Activated T-helper 2 cell treated with anti-CD3 and anti-CD28 coated beads, Interferon-gamma antibody, Interleukin-2, Interleukin-4, amounts not matched to agents 10 μg/mL and 5 μg/mL and 100 μg/mL, durations not matched to agents 14 hours and 24 hours and 36 hours (primary cell): Measurements from ENCODE around the gene PSMA5. TPM values are rescaled to one million over a fixed set of nuclear protein-coding genes. Genes with fewer than 3 reads are reported as not detected.
"Not testable (repeated sequence)": the region's sequence is repeated elsewhere in the genome, so short reads cannot be mapped to it uniquely, and the experiment has no call there.

Experiments
- DNase-seq: peaks from one replicate; pipeline ENCODE4 v3.0.0; 2021; ENCODE audit warnings: low spot score
- H3K27ac Mint-ChIP-seq: one replicate; pipeline ENCODE4 v1.8.0; 2021; ENCODE audit warnings: mixed read lengths
- H3K27me3 Mint-ChIP-seq: one replicate; pipeline ENCODE4 v1.8.0; 2021; ENCODE audit warnings: low read depth, mixed read lengths
- H3K36me3 Mint-ChIP-seq: one replicate; pipeline ENCODE4 v1.8.0; 2021; ENCODE audit warnings: low read depth, mixed read lengths
- H3K4me1 Mint-ChIP-seq: one replicate; pipeline ENCODE4 v1.8.0; 2021; ENCODE audit warnings: low read depth, mixed read lengths
- H3K4me3 Mint-ChIP-seq: one replicate; pipeline ENCODE4 v1.8.0; 2021; ENCODE audit warnings: low read depth, mild to moderate bottlenecking, moderate library complexity, mixed read lengths
- H3K9me3 Mint-ChIP-seq: one replicate; pipeline ENCODE4 v1.8.0; 2021; ENCODE audit warnings: mixed read lengths
- intact Hi-C: fragments of 100-400 bp; cut with micrococcal nuclease; formaldehyde crosslinking; loops from one replicate; pipeline ENCODE4 v1.15.1; 2023
- total RNA-seq: library from RNA; stranded (reverse); gene quantifications from 2 replicates; pipeline ENCODE4 v1.2.3, GENCODE V29; 2022

The PSMA5 gene
- total RNA-seq, 1 donor from 2014 or later = 281 TPM

GRCh38 chr1:109385417-109385816 lies 40.8 kb downstream of the PSMA5 start:
- no peaks in the 10 kb centered on the region for H3K9me3 Mint-ChIP-seq
- no peak overlapping the region for H3K4me3 Mint-ChIP-seq
- H3K4me1 Mint-ChIP-seq = peaks cover 10% of the 10 kb centered on the region
- peaks cover 12% of the 10 kb centered on the region for H3K27me3 Mint-ChIP-seq
- H3K36me3 Mint-ChIP-seq = no peaks in the 10 kb centered on the region
- no peak overlapping the region for H3K27ac Mint-ChIP-seq
- intact Hi-C loops = no loop called here
- DNase-seq = no peak

DNA sequence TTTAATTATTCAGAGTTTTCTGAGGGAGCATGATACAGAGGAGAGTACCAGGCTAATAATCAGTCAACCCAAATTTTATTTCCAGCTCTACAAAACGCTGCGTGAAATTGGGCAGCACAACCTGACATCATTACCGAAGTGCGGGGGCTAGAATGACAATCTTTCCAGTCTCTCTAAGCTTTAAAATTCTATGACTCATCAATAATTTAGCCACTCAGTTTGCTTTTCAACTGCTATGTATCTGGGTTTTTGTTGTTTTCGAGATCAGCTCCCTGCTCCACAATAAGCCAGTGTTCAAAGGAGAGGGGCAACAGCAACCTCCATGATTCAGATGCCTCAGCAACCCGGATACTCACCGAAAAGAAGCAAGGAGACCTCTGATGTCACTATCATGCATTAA lies 42.4 kb downstream of the PSMA5 start:
- no peak overlapping the region for H3K27ac Mint-ChIP-seq
- intact Hi-C loops = no loop called here
- peaks cover 4% of the 10 kb centered on the region for H3K4me1 Mint-ChIP-seq
- no peaks in the 10 kb centered on the region for H3K36me3 Mint-ChIP-seq
- H3K9me3 Mint-ChIP-seq = no peaks in the 10 kb centered on the region
- no peak overlapping the region for H3K4me3 Mint-ChIP-seq
- peaks cover 6% of the 10 kb centered on the region for H3K27me3 Mint-ChIP-seq
- DNase-seq = no peak

GRCh38 chr1:109383087-109383779 lies 43.0 kb downstream of the PSMA5 start:
- Mint-ChIP-seq H3K36me3 (no peaks in the 10 kb centered on the region), H3K4me3 (no peak overlapping the region), H3K27ac (no peak overlapping the region), H3K4me1 (peaks cover 4% of the 10 kb centered on the region), H3K9me3 (no peaks in the 10 kb centered on the region), H3K27me3 (peaks cover 6% of the 10 kb centered on the region)
- DNase-seq = no peak
- intact Hi-C loops = no loop called here

GRCh38 chr1:109381573-109381972 lies 44.7 kb downstream of the PSMA5 start:
- H3K4me1 Mint-ChIP-seq = peaks cover 4% of the 10 kb centered on the region
- intact Hi-C loops = no loop called here
- H3K27ac Mint-ChIP-seq = no peak overlapping the region
- peaks cover 6% of the 10 kb centered on the region for H3K27me3 Mint-ChIP-seq
- H3K4me3 Mint-ChIP-seq = no peak overlapping the region
- no peaks in the 10 kb centered on the region for H3K36me3 Mint-ChIP-seq
- DNase-seq = no peak
- H3K9me3 Mint-ChIP-seq = no peaks in the 10 kb centered on the region

DNA sequence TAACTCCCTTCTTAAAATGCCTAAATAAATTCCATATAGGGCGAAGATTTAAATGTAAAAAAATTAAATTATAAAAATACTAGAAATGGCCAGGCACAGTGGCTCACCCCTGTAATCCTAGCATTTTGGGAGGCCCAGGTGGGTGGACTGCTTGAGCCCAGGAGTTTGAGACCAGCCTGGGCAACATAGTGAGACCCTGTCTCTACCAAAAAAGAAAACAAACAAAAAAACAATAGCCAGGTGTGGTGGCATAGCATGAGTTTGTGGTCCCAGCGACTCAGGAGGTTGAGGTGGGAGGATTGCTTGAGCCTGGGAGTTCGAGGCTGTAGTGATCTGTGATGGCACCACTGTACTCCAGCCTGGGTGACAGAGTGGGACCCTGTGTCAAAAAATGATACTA lies 46.3 kb downstream of the PSMA5 start:
- no peak for DNase-seq
- Mint-ChIP-seq H3K9me3 (no peaks in the 10 kb centered on the region), H3K4me1 (peaks cover 15% of the 10 kb centered on the region), H3K27ac (no peak overlapping the region), H3K27me3 (peaks cover 6% of the 10 kb centered on the region), H3K36me3 (peaks cover under 1% of the 10 kb centered on the region), H3K4me3 (no peak overlapping the region)
- intact Hi-C loops = no loop called here

GRCh38 chr1:109379422-109379821 lies 46.8 kb downstream of the PSMA5 start:
- H3K27me3 Mint-ChIP-seq = peaks cover 6% of the 10 kb centered on the region
- H3K27ac Mint-ChIP-seq = no peak overlapping the region
- H3K9me3 Mint-ChIP-seq = no peaks in the 10 kb centered on the region
- DNase-seq = no peak
- intact Hi-C loops = no loop called here
- peaks cover 16% of the 10 kb centered on the region for H3K4me1 Mint-ChIP-seq
- peaks cover 3% of the 10 kb centered on the region for H3K36me3 Mint-ChIP-seq
- no peak overlapping the region for H3K4me3 Mint-ChIP-seq

GRCh38 chr1:109377698-109378097 lies 48.5 kb downstream of the PSMA5 start:
- no peak overlapping the region for H3K27ac Mint-ChIP-seq
- peaks cover 22% of the 10 kb centered on the region for H3K4me1 Mint-ChIP-seq
- no peak for DNase-seq
- no peaks in the 10 kb centered on the region for H3K9me3 Mint-ChIP-seq
- H3K27me3 Mint-ChIP-seq = peaks cover 6% of the 10 kb centered on the region
- intact Hi-C loops = no loop called here
- H3K36me3 Mint-ChIP-seq = peaks cover 3% of the 10 kb centered on the region
- no peak overlapping the region for H3K4me3 Mint-ChIP-seq

DNA sequence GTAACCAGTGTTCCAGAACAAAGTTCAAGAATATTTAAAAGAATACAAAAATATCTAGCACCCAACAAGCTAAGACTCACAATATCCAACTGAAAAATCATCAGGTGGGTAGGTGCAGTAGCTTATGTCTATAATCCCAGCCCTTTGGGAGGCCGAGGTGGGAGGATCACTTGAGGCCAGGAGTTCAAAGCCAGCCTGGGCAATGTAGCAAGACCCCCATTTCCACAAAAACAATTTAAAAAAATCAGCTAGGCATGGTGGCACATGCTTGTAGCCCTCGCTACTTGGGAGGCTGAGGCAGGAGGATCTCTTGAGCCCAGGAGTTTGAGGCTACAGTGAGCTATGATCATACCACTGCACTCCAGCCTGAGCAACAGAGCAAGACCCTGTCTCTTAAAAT lies 52.6 kb downstream of the PSMA5 start:
- intact Hi-C loops = loop anchor here (2.0 to 5.0 kb wide), 2 partner anchors 17 to 256 kb away; no protein-coding TSS in a partner anchor
- not testable (repeated sequence) for DNase-seq, H3K36me3 Mint-ChIP-seq, H3K9me3 Mint-ChIP-seq, H3K4me3 Mint-ChIP-seq, H3K27me3 Mint-ChIP-seq, H3K27ac Mint-ChIP-seq
- peaks cover 51% of the 10 kb centered on the region for H3K4me1 Mint-ChIP-seq

DNA sequence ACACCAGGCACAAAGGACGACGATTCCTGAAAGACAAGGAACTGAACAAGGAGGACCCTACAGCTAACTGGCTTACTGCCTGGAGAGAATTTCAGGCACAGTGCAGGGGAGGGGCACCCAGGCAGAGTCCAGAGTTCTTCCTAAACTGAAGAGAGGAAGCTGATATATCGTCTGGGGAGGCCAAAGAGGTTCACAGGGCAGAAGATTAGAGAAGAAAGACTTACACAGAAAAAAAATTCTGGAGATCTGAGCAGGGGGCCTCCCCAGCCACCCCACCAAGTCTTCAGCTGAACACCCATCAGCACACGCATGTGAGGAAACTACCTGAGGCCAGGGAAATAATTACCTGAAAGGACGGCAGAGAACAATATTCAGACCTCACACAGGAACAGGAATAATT lies 53.1 kb downstream of the PSMA5 start:
- H3K27ac Mint-ChIP-seq = peak overlapping the region; percentile 67
- intact Hi-C loops = loop anchor here (5.0 kb wide), 1 partner anchor 256 kb away; no protein-coding TSS in a partner anchor
- peaks cover 3% of the 10 kb centered on the region for H3K36me3 Mint-ChIP-seq
- no peak for DNase-seq
- no peaks in the 10 kb centered on the region for H3K9me3 Mint-ChIP-seq
- peaks cover 4% of the 10 kb centered on the region for H3K27me3 Mint-ChIP-seq
- no peak overlapping the region for H3K4me3 Mint-ChIP-seq
- H3K4me1 Mint-ChIP-seq = peaks cover 51% of the 10 kb centered on the region

GRCh38 chr1:109372281-109372680 lies 54.0 kb downstream of the PSMA5 start:
- Mint-ChIP-seq H3K4me3 (no peak overlapping the region), H3K27me3 (peaks cover 5% of the 10 kb centered on the region), H3K36me3 (peaks cover 3% of the 10 kb centered on the region), H3K27ac (no peak overlapping the region), H3K9me3 (no peaks in the 10 kb centered on the region), H3K4me1 (peaks cover 51% of the 10 kb centered on the region)
- DNase-seq = no peak
- intact Hi-C loops = loop anchor here (5.0 kb wide), 1 partner anchor 255 kb away; no protein-coding TSS in a partner anchor

- intact Hi-C loops = loop anchor here (5.0 kb wide), 1 partner anchor 254 kb away; no protein-coding TSS in a partner anchor
- H3K27ac Mint-ChIP-seq = peak overlapping the region; percentile 46
- H3K4me3 Mint-ChIP-seq = peak overlapping the region; percentile 43
- no peak for DNase-seq
- peaks cover 8% of the 10 kb centered on the region for H3K27me3 Mint-ChIP-seq
- H3K36me3 Mint-ChIP-seq = peaks cover 3% of the 10 kb centered on the region
- H3K9me3 Mint-ChIP-seq = no peaks in the 10 kb centered on the region
- H3K4me1 Mint-ChIP-seq = peaks cover 49% of the 10 kb centered on the region
These were observed 54.9 kb downstream of the PSMA5 start for GRCh38 chr1:109371341-109371739.

- Mint-ChIP-seq H3K36me3 (peaks cover 3% of the 10 kb centered on the region), H3K27ac (peak overlapping the region; percentile 46), H3K9me3 (no peaks in the 10 kb centered on the region), H3K4me1 (peaks cover 47% of the 10 kb centered on the region), H3K4me3 (peak overlapping the region; percentile 43), H3K27me3 (peaks cover 8% of the 10 kb centered on the region)
- no peak for DNase-seq
- intact Hi-C loops = loop anchor here (5.0 kb wide), 1 partner anchor 254 kb away; no protein-coding TSS in a partner anchor
These were observed 55.4 kb downstream of the PSMA5 start for GRCh38 chr1:109370712-109371340.

GRCh38 chr1:109369167-109369746 lies 57.0 kb downstream of the PSMA5 start:
- Mint-ChIP-seq H3K36me3 (no peaks in the 10 kb centered on the region), H3K27me3 (peaks cover 15% of the 10 kb centered on the region), H3K4me3 (no peak overlapping the region), H3K4me1 (peaks cover 37% of the 10 kb centered on the region), H3K9me3 (no peaks in the 10 kb centered on the region), H3K27ac (no peak overlapping the region)
- no peak for DNase-seq
- intact Hi-C loops = no loop called here
